Erythroblast (primary cell): ENCODE measurements around the gene BMP6.

Source experiments
- GATA1 ChIP-seq: IDR thresholded peaks from 2 replicates; pipeline ENCODE4 v1.6.1; 2011; ENCODE audit warnings: low read depth, mild to moderate bottlenecking, control low read depth, low read length, moderate library complexity
- POLR2A ChIP-seq: IDR thresholded peaks from 2 replicates; pipeline ENCODE4 v1.6.1; 2011; ENCODE audit warnings: mild to moderate bottlenecking, low read length

GRCh38 chr6:7914311-7914710, 188.4 kb downstream of the BMP6 start:
- TF ChIP-seq POLR2A (no peak), GATA1 (no peak)
